NCI-H187 (cell line): Measurements from ENCODE around the gene AIF1L.

Source experiments
- DNase-seq, 2 experiments: peaks; one replicate each; lab custom pipeline; 2025; lab: John Stamatoyannopoulos, UW

The AIF1L gene

DNA sequence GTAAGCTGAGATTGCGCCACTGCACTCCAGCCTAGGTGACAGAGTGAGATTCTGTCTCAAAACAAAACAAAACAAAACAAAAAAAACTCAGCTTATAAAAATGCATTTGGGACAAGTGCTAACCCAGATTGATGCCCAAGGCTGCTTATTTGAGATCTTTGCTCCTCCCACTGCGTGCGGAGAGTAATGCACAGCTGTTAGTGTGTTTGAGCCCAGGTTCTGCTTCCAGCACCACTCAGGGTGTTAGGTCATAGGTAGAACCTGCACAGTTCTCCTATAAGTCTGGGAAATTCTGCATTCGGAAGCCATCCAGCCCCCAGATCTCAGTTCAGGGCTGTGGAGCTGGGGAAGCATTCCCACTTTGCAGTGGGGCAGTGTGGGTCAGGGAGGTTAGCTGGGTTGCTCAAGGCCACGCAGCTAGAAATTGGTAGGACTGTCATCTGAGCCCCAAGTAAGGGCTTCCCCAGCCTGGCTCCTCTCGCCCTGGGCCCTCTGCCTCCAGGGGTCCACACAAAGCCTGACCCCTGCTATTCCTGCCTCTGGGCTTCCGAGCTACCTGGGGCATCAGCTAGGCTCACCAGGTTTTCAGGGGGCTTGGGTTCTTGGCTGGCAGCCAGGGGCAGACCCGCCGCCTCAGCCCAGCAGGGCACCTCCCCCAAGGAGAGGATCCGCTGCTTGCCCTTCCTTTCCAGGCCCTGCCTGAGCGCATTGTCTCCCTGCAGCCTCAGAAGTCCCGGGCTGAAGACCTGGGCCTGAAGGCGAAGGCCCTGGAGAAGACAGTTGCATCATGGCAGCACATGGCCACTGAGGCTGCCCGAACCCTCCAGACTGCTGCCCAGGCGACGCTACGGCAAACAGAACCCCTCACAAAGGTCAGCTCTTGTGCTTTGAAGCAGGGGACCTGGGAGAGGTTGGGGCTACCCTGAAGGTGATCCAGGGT lies 17.6 kb upstream of the AIF1L start:
- DNase-seq: no peak

GRCh38 chr9:131080589-131080988 lies 15.7 kb upstream of the AIF1L start:
- DNase-seq: no peak

GRCh38 chr9:131081868-131082267 lies 14.5 kb upstream of the AIF1L start:
- no peak for DNase-seq

DNA sequence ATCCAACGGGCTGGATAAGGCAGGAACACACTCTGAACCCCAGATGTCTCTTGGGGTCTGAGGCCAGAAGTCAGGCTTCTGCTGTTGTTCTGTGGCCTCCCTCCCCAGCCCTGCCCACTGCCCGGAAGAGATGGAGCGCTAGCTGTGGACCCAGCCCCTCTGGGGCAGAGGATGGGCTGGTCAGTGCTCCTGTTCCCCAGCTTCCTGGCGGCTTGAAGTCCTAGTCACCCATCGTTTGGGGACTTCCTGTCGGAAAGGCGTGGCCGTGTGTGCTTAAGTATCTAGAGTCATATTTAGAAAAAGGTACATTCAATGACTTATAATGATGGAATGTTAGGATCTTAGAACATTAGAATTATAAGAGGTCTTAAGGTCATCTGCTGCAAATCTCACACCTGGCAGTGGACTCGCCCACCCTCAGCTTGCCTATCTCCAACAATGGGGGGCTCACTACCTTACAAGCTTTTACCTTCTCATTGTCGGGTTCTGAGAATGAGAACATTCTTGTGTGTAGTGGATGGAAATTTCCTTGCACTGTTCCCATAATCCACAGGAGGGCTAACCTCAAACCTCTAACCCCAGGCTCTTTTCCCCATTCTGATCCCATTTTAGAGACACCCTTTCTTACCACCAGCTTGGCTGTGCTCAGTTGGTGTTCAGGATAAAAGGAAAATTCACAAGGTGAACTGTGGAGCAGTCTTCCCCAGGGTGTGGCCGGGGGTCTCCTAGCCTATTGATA lies 13.4 kb upstream of the AIF1L start:
- DNase-seq: no peak

GRCh38 chr9:131084661-131085369 lies 11.5 kb upstream of the AIF1L start:
- DNase-seq: no peak

DNA sequence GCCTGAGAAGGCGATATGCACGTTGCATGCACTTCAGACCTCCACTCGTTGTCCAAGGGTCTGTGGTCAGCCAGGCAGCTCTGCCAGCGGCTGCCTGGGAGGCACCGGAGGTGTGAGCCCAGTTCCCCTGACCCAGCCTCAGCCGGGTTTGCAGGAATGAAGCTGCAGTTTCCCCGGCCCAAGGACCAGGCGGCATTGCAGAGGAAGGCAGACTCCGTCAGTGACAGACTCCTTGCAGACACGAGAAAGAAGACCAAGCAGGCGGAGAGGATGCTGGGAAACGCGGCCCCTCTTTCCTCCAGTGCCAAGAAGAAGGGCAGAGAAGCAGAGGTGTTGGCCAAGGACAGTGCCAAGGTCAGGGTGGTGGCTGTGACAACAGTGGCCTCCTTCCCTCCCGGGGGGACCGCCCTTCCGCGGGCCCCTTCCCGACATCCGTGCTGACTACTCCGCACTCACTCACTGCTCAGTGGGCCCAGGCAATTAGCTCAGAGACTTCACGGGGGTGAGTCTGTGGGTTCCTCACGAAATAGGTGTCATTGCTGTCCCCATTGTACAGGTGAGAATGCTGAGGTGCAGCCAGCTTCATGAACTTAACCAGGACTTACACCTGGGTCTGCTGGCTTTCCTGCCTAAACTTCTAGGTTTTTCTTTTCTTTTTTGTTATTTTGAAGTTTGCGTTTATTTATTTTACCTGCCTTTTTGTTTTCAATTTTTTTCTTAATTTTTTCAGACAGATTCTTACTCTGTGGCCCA lies 10.8 kb upstream of the AIF1L start:
- no peak for DNase-seq

DNA sequence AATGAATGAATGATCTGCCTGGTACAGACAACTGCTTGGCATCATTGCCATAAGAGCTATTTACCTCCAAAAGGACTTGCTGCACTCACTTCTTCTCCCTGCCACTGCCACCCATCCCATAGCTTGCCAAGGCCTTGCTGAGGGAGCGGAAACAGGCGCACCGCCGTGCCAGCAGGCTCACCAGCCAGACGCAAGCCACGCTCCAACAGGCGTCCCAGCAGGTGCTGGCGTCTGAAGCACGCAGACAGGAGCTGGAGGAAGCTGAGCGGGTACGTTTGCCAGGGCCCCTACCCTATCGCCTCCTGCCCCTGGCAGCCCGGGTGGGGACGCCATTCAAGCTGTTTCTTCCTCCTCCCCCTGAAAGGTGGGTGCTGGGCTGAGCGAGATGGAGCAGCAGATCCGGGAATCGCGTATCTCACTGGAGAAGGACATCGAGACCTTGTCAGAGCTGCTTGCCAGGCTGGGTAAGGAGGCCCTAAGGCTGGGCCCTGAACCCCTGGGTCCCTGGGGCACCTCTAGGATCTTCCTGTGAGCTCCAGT lies 8.9 kb upstream of the AIF1L start:
- DNase-seq: no peak

DNA sequence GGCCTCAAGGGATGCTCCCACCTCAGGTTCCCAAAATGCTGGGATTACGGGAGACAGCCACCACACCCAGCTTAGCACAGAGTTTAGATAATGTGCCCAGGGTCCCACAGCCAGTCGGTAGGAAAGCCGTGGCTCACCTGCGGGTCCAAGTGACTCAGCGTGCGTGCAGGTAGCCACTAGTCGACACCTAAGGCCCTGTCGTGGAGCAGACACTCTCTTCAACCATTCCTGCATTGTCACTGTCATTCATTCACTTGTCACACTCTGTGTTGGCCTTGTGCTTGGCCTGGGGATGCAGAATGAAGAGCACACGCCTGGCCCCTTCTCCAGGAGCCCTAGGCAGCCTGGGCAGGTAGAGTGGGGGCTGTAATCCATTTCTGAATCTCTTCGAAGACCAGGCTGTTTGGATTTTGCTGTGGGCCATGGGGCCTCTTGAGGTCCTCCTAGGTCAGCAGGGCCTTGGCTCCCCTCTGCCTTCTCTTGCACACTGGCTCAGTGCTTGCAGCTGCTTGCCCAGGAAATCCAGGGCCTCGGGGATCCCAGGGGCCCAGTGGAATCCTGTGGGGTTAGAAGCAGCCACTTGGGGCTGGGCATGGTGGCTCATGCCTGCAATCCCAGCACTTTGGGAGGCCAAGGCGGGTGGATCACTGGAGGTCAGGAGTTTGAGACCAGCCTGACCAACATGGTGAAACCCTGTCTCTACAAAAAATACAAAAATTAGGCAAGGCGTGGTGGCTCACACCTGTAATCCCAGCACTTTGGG lies 6.1 kb upstream of the AIF1L start:
- DNase-seq: no peak

- no peak for DNase-seq
Observed at GRCh38 chr9:131091352-131091992, 4.9 kb upstream of the AIF1L start.

DNA sequence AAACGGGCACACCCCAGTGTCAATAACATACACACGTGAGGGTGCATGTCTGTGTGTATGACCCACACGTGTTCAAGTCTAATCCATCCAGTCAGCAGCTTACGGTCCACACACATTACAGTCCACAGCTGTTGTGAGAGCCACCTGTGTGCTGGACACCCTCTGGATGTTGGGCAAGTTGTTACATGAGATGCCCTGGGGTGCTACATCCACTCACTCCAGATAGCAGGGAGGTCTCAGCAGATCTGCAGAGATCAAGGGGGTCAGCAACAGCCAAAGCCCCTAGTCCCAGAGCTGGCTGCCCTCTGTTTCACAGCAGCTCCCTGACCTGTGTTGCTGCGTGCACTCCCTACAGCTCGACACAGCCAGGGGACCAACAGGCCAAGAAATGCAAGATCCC lies 4.3 kb upstream of the AIF1L start:
- DNase-seq: no peak

DNA sequence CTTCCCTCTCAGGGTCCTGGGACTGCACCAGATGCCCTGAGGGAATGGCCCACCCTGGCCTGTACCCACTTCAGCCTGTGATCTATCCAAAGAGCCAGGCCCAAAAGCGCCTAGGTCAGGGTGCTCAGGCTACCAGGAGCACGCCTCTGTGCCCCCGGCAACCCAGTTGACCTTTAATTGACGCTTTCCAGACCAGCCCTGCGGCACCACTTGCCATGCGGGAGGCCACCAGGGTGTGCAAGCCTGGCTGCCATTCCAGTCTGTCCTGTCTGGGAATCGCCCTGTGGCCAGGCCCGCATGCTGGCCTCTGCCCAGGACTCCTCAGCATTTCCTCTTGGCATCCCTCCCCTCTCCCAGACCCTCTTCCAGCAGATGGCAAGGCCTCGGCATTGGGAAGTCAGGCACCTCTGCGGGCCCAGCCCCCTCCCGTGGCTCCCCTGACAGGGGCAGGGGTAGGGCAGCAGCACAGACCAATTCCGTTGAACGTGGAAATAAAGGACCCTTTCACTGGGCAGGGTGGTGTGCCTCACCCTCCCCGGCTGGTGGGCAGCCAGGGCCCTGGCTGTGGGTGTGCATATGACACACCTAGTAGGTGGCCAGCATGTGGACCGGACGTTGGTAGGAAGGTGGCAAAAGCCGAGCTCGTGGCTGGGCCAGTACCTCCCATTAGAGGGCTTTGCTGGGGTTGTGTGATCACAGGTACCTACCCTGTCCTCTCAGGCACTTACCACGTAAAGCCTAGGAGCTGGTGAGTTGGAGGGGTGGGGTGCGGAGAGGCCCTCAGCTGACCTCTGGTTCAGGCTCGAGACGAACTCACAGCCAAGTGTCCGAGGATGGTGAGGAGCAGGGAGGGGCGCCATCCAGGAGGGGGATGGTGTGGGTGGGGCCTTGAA lies 3.5 kb upstream of the AIF1L start:
- no peak for DNase-seq

DNA sequence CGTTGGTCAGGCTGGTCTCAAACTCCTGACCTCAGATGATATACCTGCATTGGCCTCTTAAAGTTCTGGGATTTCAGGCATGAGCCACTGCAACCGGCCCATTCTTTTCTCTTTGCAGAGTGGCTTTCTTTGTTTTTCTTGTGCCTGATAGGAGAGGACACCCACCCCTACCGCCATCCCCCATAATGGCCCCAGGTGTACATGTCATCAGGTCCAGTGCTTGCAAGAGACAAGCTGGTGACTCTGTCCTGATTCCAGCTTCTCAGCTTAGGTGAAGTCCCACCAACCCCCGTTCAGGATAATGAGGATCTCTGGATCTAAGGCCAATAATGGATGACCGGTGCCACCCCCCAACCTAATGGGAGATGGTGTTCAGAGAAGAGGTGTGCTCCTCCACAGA lies 2.3 kb upstream of the AIF1L start:
- DNase-seq: no peak

DNA sequence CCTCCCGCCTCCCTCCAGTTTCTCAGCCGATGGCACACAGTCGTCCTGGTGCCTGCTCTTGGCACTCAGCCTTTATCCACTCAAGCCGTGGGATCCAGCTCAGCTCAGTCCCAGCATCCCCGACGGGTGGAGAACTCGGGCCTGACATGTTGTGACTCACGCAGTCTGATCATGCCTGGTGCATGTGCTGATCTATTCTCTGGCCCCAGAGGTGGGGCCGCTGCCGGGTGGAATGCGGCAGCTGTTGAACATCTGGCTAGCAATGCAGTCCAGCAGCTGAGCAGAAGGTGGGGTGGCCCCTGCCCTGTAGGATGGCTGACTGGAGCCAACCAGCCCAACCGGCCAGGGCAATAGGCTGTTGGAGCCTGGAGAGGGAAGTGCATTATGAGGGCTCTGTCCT lies 1.7 kb upstream of the AIF1L start:
- no peak for DNase-seq

DNA sequence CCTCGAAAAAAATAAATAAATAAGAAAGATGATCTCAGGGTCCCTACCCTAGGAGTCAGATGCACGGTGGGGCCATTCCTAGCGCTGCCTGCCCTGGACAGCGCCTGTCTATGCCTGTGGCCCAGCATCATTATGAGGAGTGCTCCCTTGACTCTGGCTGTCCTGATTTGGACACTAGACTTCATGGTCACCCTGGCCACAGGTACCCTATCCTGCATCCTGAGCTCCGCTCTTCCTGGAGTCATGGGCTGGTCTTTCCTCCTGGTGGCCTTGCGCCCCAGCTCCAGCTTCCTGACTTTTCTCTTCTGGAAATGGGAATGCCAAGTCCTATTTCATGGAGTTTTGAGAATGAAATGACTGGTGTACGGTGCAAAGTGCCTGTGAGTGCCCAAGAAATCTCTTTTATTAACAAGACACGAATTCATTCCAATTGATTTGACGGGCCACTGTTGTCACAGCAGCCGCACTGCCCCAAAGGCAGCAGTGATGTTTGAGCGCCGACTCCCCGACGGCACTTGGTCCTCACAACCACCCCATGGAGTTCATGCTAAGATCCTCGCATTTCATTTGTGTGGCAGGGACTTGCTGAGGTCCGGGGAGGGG lies 564 bp upstream of the AIF1L start:
- DNase-seq: no peak

DNA sequence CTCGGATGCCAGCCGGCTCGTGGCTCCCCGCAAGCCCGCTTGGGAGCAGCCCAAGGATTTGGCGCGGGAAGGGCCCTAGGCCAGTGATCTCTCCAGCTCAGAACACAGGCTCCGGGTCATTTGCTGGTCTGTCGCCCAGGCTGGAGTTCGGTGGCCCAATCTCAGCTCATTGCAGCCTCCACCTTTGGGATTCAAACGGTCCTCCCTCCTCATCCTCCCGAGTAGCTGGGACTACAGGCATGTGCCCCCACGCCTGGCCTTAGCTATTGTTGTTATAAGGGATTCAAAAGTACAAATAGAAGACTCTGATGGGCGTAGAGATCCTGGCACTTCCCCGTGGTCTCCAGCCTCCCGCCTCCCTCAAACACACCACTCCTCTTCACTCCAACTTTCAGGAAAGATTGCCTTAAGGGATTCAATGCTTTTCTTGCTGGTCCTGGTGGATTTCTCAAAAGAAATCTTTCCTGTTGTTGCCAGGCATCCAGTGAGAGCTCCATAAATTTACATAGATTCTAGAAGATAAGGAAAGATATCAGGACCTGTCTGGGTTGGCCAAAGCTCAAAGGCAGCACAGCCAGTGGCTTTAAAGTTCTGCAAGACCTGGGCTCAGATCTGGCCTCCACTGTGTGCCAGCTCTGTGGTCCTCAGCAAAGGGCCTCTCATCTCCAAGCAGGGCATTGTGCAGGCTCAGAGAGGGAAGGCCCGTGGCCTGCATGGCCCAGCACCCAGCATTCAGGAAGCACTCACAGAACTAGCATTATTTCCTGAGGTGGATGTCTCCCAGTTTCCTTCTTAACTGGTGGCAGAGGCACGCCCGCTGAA lies 1.0 kb downstream of the AIF1L start:
- DNase-seq: no peak

DNA sequence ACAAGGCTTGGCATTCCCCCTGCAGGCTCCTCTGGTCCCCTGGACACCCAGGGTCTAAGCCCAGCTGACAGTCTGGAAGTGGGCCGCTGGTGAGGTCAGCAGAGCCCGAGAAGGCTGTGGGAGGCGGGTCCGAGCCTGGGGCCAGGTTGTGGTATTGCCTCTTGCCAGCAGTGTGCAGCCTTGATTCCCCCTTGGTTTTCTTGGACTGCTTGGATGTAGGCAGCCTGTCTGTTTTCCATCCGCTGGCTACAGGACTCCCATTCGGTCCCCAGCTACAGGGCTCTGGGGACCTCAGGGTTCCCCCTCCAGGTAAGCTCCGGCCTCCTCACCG lies 1.6 kb downstream of the AIF1L start:
- DNase-seq: no peak

DNA sequence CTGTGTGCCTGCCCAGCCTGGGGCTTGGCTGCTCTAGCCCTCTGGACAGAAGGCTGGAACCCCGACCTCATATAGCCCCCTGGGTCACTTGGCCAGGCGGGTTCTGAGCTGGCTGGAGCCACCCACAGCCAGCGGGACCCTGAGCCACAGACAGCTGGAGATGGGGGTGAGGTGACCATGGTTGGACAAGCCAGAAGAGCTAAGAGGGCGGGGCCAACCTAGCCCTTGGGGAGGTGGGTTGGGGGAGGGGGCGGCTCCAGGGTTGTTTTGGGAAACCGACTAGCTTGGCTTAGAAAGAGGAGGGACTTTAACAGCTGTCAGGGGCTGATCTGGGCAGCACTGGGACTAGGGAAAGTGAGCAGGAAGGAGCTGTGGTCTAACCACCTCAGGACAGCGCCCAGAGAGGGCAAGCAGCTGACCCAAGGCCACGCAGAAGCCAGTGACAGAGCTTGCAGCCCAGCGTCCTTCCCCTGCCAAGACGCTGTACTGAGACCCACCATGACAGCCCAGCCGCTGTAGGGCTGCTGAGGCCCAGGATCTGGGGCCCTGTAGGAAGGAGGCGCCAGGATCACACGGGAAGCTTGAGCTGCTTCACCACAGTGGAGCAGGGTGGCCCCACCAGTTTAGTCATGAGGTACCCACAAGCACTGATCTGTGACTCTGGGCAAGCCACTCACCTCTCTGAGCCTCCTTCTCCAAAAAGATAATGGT lies 2.2 kb downstream of the AIF1L start:
- DNase-seq: no peak
